Cardiac septum (tissue), 1 donor: ENCODE data around the gene GFRAL. TPM values are rescaled to one million over a fixed set of nuclear protein-coding genes. Genes with fewer than 3 reads are reported as not detected.
"Not testable (repeated sequence)": the region's sequence is repeated elsewhere in the genome, so short reads cannot be mapped to it uniquely, and the experiment has no call there.

Experiments used
- DNase-seq: peaks from one replicate; pipeline ENCODE4 v3.0.0-alpha.2; 2020; ENCODE audit warnings: low spot score
- intact Hi-C: fragments of 100-400 bp; cut with DNase I; formaldehyde crosslinking; loops from one replicate; pipeline ENCODE4 v1.14.0; 2022
- long read RNA-seq: library from polyadenylated mRNA; unstranded; transcript quantifications from one replicate; pipeline ENCODE4 v2.0.0, GENCODE V29; 2021
- total RNA-seq: library from RNA; stranded (reverse); fragmentation: NEBNext Ultra II Directional; extraction: Animal tissue kit (Norgen Biotek cat#: 25700); gene quantifications from one replicate; pipeline ENCODE4 v1.2.1, GENCODE V29; 2021
- donor health status: DM: no; HTN: no; CAD: no.

The GFRAL gene
- not detected for total RNA-seq
- long read RNA-seq, result 0 reads

- no peak for DNase-seq
- intact Hi-C loops, result no loop called here
Observed at GRCh38 chr6:55327169-55327568, at the start of gene GFRAL. TSS of gene GFRAL (plus strand) at chr6:55327469. CDS start at chr6:55327555, 86 bp downstream.

- intact Hi-C loops, result loop anchor here (10.0 kb wide), 2 partner anchors 607 to 677 kb away; no protein-coding TSS in a partner anchor
- no peak for DNase-seq
Observed at GRCh38 chr6:55277646-55278045, 49.6 kb upstream of the GFRAL start.

- DNase-seq, result no peak
- intact Hi-C loops, result no loop called here
Observed at GRCh38 chr6:55281215-55281614, 46.1 kb upstream of the GFRAL start.

- intact Hi-C loops, result no loop called here
- DNase-seq, result no peak
Observed at GRCh38 chr6:55282115-55282514, 45.2 kb upstream of the GFRAL start.

GRCh38 chr6:55286824-55287223, 40.4 kb upstream of the GFRAL start:
- no peak for DNase-seq

GRCh38 chr6:55290736-55291135, 36.5 kb upstream of the GFRAL start:
- no peak for DNase-seq
- intact Hi-C loops, result no loop called here

More at GRCh38 chr6:55286824-55287223, 40.4 kb upstream of the GFRAL start:
- intact Hi-C loops, result no loop called here

GRCh38 chr6:55293116-55293515, 34.2 kb upstream of the GFRAL start:
- no peak for DNase-seq
- intact Hi-C loops, result no loop called here

GRCh38 chr6:55297214-55297613, 30.1 kb upstream of the GFRAL start:
- intact Hi-C loops, DNase-seq: not testable (repeated sequence)

- no peak for DNase-seq
- intact Hi-C loops, result no loop called here
Observed at GRCh38 chr6:55299286-55299985, 27.8 kb upstream of the GFRAL start.

GRCh38 chr6:55304747-55305146, 22.5 kb upstream of the GFRAL start:
- intact Hi-C loops, result no loop called here
- DNase-seq, result no peak

GRCh38 chr6:55319961-55320695, 7.1 kb upstream of the GFRAL start:
- no peak for DNase-seq
- intact Hi-C loops, result no loop called here

- DNase-seq, result no peak
- intact Hi-C loops, result no loop called here
Observed at GRCh38 chr6:55320696-55321086, 6.6 kb upstream of the GFRAL start.

- intact Hi-C loops, result no loop called here
- DNase-seq, result no peak
Observed at GRCh38 chr6:55377150-55377549, 49.9 kb downstream of the GFRAL start.

GRCh38 chr6:55379471-55379870, 52.2 kb downstream of the GFRAL start:
- intact Hi-C loops, result no loop called here
- DNase-seq, result no peak

GRCh38 chr6:55379895-55380294, 52.6 kb downstream of the GFRAL start:
- no peak for DNase-seq
- intact Hi-C loops, result no loop called here

GRCh38 chr6:55388211-55388610, 60.9 kb downstream of the GFRAL start:
- intact Hi-C loops, result no loop called here
- no peak for DNase-seq

GRCh38 chr6:55395871-55396270, 68.6 kb downstream of the GFRAL start:
- no peak for DNase-seq
- intact Hi-C loops, result no loop called here

- intact Hi-C loops, result no loop called here
- DNase-seq, result no peak
Observed at GRCh38 chr6:55397986-55398385, 70.7 kb downstream of the GFRAL start.

- DNase-seq, result no peak
- intact Hi-C loops, result no loop called here
Observed at GRCh38 chr6:55399351-55399750, 72.1 kb downstream of the GFRAL start.

GRCh38 chr6:55405474-55406235, 78.4 kb downstream of the GFRAL start:
- no peak for DNase-seq
- intact Hi-C loops, result no loop called here
